ENCODE data around the gene TMEM9.

The TMEM9 gene

DNA sequence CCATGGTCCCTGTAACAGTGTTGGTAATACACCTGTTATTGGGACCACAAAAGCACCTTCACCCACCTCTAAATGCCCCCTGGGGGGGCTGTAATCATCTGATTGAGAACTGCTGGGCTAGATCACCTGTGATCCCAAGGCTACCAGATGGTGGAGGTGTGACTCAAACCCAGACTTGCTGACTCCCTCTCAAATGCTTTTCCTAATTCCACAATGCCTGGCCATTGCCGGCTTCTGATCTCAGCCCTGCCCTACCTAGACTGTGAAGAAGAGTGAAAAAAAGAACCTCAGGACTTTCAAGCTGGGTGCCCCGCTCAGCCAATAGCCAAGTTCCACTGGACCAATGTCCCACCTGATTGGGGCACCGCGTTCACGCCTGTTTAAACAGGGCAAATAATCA is 9.6 kb downstream of the TMEM9 start:
- DNase-seq: no peak

GRCh38 chr1:201143726-201144635 is 10.3 kb downstream of the TMEM9 start:
- DNase-seq: no peak

GRCh38 chr1:201142849-201143725 is 11.2 kb downstream of the TMEM9 start:
- DNase-seq: no peak

DNA sequence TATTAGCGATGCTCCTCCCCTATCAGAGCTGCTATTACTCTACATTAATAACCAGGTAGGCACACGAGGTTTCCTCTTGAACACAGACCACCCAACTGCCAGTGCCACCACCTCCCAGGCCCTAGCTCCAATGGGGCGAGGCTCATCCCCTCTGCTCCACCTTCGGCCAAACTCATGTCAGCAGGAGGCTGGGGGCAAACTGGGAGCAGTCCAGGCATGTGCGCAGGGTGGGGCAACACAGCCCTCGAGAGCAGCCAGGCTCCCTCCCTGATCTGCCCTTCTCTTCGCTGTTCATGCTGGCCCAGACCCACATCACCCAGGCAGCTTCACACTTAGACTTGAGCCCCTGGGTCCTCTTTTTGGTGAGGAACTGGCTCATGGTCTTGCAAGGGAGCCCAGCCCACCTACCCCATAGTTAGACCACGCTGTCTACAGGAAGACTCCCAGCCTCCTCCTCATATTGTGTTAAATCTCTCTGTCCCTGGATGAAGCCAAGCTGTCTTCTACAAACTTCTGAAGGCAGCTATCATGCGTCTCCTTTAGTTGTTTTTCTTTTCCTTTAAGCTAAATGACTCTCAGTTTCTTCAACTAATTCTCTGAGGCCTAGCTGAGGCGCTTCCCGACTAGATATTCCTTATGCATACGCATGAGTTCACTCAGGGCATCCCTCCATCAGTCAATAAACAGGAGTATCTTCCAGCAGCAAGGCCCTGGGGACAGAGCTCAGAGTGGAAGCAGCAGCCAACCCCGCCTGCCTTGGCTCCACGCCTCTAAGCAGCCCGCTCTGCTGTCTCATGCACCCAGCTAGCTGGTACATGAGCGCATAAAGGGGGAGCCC is 12.0 kb downstream of the TMEM9 start:
- no peak for DNase-seq

GRCh38 chr1:201141418-201141817 is 12.9 kb downstream of the TMEM9 start:
- DNase-seq: no peak

- DNase-seq: no peak
Measured at GRCh38 chr1:201140941-201141260, 13.4 kb downstream of the TMEM9 start.

GRCh38 chr1:201140235-201140940 is 13.9 kb downstream of the TMEM9 start:
- no peak for DNase-seq

GRCh38 chr1:201139756-201140155 is 14.5 kb downstream of the TMEM9 start:
- DNase-seq: no peak

DNA sequence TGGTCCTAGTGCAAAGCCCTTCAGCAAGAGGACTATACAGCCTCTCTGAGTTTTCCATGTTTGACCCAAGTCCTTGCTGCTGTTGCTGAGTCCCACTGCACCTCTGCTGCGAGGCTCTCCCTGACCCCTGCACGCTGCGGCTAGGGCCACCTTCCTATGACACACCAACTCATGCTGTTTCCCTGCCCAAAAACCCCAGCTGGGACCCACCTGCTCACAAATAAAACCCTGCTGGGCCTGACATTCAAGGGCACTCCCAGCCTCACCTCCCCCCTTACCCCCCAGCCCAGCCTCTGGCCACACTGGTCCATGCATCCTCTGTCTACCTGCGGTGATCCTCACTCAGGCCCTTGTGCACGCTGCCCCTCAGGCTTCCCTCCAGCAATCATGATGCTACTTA is 15.0 kb downstream of the TMEM9 start:
- DNase-seq: no peak

DNA sequence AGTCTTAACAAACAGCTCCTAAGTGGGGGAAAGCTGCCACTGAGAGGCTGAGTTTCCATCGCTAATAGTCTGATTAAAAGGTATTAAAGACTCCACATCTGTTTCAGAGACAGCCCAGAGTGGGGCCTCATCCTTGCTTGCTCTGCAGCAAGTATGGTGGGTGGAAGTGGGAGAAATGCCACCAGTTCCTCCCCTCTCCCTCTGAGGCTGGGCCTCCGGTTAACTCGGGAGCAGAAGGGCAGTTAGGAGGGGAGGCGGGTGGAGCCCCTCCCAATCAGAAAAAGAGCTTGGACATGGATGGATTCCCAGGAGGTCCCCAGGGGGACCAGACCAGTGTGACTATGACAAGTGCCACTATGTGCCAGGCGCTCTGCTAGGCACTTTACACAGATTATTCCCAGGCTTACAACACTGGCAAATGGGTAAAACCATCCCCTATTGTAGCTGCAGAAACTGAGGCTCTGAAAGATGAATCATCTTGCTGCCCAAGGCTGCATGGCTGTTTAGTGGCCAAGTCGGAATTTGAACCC is 15.9 kb downstream of the TMEM9 start:
- DNase-seq: no peak

- no peak for DNase-seq
Measured at GRCh38 chr1:201137579-201138310, 16.5 kb downstream of the TMEM9 start.

GRCh38 chr1:201137024-201137392 is 17.3 kb downstream of the TMEM9 start:
- DNase-seq: no peak

DNA sequence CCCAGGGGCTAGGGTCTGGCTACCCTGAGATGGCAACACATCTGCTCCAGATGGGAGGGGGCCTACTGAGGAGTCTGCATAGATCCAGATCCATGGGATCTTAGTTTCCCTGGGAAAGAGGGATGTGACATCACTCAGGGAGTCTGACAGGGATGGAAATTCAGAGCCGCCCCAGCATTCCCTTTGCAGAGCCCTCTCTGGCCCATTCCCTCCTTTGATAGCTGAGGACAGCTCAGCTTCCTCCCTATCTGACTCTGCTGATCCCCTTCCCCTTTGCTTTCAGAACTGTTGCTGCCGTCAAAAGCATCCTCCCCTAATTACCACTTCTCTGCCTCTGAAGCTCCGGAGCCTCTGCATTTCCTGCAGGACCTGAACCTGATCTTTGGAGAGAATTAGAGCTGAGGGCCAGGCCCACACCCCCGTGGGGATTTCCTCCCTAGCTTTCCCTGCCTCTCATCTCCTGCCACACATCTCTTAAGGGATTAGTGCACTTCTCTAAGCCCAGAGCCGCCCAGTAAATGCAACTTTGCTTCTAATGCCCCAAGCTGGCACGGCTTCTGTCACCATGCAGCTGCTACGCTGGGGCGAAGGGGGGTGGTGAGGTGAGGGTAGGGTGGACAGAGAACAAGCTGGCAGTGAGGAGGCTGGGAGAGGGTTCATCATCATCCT is 17.8 kb downstream of the TMEM9 start:
- DNase-seq: no peak

DNA sequence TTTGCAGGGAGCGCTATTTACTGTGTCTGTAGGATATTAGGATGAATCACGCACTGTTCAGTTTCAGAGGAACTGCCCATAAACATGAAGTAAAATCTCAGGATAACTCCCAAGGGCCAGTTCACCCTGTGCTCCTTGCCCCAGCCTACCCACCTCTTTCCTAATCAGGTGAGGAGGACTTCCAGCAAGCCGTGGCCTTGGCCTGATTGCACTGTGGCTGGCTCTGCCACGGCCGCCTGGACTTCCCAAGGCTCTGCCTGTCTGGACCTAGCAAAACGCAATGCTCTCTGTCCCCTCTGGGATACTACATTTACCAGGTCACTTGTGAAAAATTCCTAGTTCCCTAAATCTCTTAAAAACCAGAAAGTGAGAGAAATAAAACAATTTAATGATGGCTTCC is 19.9 kb downstream of the TMEM9 start:
- DNase-seq: no peak

GRCh38 chr1:201131398-201131797 is 22.9 kb downstream of the TMEM9 start:
- DNase-seq: no peak

DNA sequence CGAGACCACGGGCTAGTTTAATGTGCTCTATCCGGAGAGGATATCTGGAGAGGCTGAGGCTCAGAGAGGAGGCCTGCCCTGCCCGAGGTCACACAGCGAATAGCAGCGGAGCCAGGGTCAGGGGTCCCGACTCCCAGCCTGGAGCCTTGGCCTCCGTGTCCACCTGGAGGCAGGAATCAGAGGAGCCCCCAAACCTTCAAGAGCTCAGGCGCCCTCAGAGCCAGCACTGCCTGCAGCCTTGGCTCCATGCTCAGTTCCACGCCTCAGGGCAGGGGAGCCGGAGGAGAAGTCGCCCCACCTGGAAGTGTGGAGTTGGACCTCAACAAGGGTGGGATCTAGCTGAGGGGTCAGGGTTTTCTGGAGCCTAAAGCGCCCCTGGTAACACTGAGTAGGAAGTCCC is 25.3 kb downstream of the TMEM9 start:
- no peak for DNase-seq

- no peak for DNase-seq
Measured at GRCh38 chr1:201128476-201128875, 25.8 kb downstream of the TMEM9 start.

DNA sequence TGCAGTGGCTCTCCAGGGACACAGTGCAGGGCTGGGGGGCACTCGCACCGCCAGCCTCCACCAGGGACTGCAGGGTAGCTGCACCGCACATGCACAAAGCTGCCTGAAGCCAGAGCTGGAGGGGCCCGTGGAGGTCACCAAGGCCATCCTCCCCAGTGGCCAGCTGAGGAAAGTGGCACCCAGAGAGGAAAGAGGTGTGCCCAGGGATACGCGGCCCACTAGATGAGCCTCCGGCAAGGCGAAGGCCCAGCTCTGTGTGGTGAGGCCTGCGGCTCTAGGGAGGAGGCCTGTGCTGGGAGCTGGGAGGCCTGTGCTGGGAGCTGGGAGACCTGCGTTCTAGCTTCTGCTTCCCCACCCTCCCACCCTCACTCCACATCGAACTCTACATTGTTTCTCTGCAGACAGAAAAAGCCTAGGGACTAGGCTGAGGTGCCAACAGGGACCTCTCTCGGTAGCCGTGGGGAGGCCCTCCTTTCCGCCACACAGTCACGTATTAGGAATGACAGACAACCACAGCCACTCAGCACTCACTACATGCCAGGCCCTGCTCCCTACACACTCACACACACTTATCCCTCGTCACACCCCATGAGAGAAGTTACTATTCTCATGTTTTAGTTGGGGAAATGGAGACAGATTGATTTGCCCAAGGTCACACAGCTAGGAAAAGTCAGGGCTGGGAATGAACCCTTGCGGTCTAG is 26.4 kb downstream of the TMEM9 start:
- DNase-seq: no peak

DNA sequence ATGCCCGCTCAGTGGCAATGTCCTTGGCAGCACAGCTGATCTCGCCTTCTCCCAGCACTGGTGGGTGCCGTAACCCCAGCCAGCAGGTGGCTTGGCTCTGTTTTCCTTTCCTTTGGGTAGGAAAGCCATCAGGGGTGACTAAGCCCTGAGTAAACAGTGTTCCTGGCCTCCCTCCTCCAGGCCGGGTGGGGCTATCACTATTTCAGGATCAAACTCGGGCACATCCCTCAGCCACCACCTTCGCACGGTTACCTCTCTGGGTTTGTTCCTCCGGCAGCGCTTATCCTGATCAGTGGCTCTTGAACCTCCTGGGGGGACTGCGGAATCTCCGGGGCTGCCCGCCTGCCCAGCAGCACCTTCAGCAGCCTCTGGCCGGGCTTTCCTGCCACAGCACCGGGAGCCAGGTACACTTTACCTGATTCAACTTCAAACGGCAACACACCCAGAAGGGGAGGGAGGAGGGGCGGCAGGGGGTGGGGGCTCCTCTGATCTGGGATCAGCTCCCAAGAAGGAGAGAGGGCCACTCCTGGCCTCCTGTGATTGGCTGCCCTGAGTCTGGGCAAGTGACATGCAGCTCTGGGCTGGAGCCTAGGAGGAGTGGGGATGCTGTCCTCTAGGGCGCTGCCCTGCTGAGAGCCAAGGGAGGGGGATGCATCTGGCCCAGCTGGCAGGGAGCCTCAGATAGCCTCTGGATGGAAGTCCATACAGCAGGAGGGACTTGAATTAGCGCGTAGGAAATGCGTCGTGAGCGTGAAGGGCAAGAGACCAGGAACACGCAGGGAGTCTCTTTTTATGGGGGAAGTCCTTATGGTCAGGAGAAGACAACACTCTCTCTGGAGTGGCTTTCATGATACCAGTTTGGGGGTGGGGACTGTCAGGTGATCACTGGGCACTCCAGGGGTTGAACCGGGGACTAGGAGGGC is 27.2 kb downstream of the TMEM9 start, which contains the start of gene ASCL5:
Gene ASCL5, minus strand, starts transcription at position 353 of the 923 bp plus-strand sequence. CDS start 11,812 bp downstream, outside the sequence.
- DNase-seq: no peak
